ENCODE data around the gene CCDC97. TPM values are rescaled to one million over a fixed set of nuclear protein-coding genes. Genes with fewer than 3 reads are reported as not detected.
"Not testable (repeated sequence)": the region's sequence is repeated elsewhere in the genome, so short reads cannot be mapped to it uniquely, and the experiment has no call there.

The CCDC97 gene
- total RNA-seq, 1 donor from 2014 or later, result 36.7 TPM

- peaks cover 3% of the 10 kb centered on the region for H3K9me3 Mint-ChIP-seq (ENCODE audit: unreplicated experiment)
- H3K4me1 Mint-ChIP-seq (ENCODE audit: low read depth, unreplicated experiment), result peaks cover 5% of the 10 kb centered on the region
- H3K4me3 Mint-ChIP-seq (ENCODE audit: unreplicated experiment), result no peak overlapping the region
- peaks cover 8% of the 10 kb centered on the region for H3K27me3 Mint-ChIP-seq (ENCODE audit: unreplicated experiment)
- DNase-seq, result no peak
- TF ChIP-seq, protein P1, sequence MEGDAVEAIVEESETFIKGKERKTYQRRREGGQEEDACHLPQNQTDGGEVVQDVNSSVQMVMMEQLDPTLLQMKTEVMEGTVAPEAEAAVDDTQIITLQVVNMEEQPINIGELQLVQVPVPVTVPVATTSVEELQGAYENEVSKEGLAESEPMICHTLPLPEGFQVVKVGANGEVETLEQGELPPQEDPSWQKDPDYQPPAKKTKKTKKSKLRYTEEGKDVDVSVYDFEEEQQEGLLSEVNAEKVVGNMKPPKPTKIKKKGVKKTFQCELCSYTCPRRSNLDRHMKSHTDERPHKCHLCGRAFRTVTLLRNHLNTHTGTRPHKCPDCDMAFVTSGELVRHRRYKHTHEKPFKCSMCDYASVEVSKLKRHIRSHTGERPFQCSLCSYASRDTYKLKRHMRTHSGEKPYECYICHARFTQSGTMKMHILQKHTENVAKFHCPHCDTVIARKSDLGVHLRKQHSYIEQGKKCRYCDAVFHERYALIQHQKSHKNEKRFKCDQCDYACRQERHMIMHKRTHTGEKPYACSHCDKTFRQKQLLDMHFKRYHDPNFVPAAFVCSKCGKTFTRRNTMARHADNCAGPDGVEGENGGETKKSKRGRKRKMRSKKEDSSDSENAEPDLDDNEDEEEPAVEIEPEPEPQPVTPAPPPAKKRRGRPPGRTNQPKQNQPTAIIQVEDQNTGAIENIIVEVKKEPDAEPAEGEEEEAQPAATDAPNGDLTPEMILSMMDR (IDR thresholded peaks at IDR 0.05; ENCODE audit: partially characterized antibody, unreplicated experiment), result no peak
- no peaks in the 10 kb centered on the region for H3K36me3 Mint-ChIP-seq (ENCODE audit: unreplicated experiment)
- no peak overlapping the region for H3K27ac Mint-ChIP-seq (ENCODE audit: unreplicated experiment)
Measured at GRCh38 chr19:41334793-41335192, 24.8 kb downstream of the CCDC97 start.

- H3K27ac Mint-ChIP-seq (ENCODE audit: unreplicated experiment), result no peak overlapping the region
Measured at GRCh38 chr19:41335467-41335866, 25.5 kb downstream of the CCDC97 start.

DNA sequence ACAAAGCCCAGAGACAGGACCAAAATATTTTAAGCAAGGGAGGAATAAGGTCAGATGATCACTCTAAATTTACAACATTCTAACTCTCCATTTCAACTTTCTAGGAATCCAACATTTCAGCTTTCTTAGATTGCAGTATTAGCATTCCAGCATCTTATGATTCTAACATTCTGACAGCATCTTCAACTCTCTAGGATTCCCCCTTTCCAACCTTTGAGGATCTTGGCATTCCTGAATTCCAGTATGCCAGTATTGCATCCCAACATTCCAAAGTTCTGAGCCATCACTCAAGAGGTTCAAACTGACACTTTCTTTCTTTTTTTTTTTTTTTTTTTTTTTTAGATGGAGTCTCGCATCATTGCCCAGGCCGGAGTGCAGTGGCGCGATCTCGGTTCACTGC is 30.0 kb downstream of the CCDC97 start:
- H3K4me3 Mint-ChIP-seq (ENCODE audit: unreplicated experiment), result no peak overlapping the region
- DNase-seq, result no peak

More at GRCh38 chr19:41335467-41335866, 25.5 kb downstream of the CCDC97 start:
- Mint-ChIP-seq H3K36me3 (ENCODE audit: unreplicated experiment) (no peaks in the 10 kb centered on the region), H3K4me3 (ENCODE audit: unreplicated experiment) (no peak overlapping the region), H3K4me1 (ENCODE audit: low read depth, unreplicated experiment) (peaks cover 4% of the 10 kb centered on the region), H3K9me3 (ENCODE audit: unreplicated experiment) (peaks cover 3% of the 10 kb centered on the region), H3K27me3 (ENCODE audit: unreplicated experiment) (peaks cover 6% of the 10 kb centered on the region)
- TF ChIP-seq, protein P1 (IDR thresholded peaks at IDR 0.05; ENCODE audit: partially characterized antibody, unreplicated experiment), result no peak
- no peak for DNase-seq

GRCh38 chr19:41341669-41342490 is 31.9 kb downstream of the CCDC97 start:
- H3K4me1 Mint-ChIP-seq (ENCODE audit: low read depth, unreplicated experiment), result no peaks in the 10 kb centered on the region
- TF ChIP-seq, protein P1 (IDR thresholded peaks at IDR 0.05; ENCODE audit: partially characterized antibody, unreplicated experiment), result no peak
- DNase-seq, result no peak
- no peak overlapping the region for H3K27ac Mint-ChIP-seq (ENCODE audit: unreplicated experiment)
- H3K9me3 Mint-ChIP-seq (ENCODE audit: unreplicated experiment), result no peaks in the 10 kb centered on the region
- H3K4me3 Mint-ChIP-seq (ENCODE audit: unreplicated experiment), result no peak overlapping the region
- peaks cover 8% of the 10 kb centered on the region for H3K27me3 Mint-ChIP-seq (ENCODE audit: unreplicated experiment)
- H3K36me3 Mint-ChIP-seq (ENCODE audit: unreplicated experiment), result no peaks in the 10 kb centered on the region

More for the DNA sequence above, 30.0 kb downstream of the CCDC97 start:
- H3K27me3 Mint-ChIP-seq (ENCODE audit: unreplicated experiment), result peaks cover 8% of the 10 kb centered on the region
- no peaks in the 10 kb centered on the region for H3K4me1 Mint-ChIP-seq (ENCODE audit: low read depth, unreplicated experiment)
- H3K36me3 Mint-ChIP-seq (ENCODE audit: unreplicated experiment), result no peaks in the 10 kb centered on the region
- no peak overlapping the region for H3K27ac Mint-ChIP-seq (ENCODE audit: unreplicated experiment)
- TF ChIP-seq, protein P1 (IDR thresholded peaks at IDR 0.05; ENCODE audit: partially characterized antibody, unreplicated experiment), result no peak
- H3K9me3 Mint-ChIP-seq (ENCODE audit: unreplicated experiment), result no peaks in the 10 kb centered on the region

DNA sequence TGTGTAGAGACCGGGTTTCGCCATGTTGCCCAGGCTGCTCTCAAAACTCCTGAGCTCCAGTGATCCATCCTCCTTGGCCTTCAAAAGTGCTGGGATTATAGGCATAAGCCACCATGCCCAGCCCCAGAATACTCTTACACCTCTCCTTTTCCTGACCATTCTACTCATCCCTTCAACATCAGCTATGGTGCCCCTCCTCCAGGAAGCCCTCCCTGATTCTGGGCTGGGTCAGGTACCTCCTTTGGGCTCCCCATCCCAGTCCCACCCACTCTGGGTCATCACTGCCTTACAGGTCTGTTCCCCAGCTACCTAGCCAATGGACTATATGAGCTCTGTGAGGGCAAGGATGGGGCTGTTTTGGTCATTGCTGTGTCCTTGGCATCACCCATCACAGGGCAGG is 34.2 kb downstream of the CCDC97 start:
- no peaks in the 10 kb centered on the region for H3K9me3 Mint-ChIP-seq (ENCODE audit: unreplicated experiment)
- H3K4me3 Mint-ChIP-seq (ENCODE audit: unreplicated experiment), result no peak overlapping the region
- TF ChIP-seq, protein P1 (IDR thresholded peaks at IDR 0.05; ENCODE audit: partially characterized antibody, unreplicated experiment), result no peak
- DNase-seq, result no peak
- H3K4me1 Mint-ChIP-seq (ENCODE audit: low read depth, unreplicated experiment), result no peaks in the 10 kb centered on the region
- no peak overlapping the region for H3K27ac Mint-ChIP-seq (ENCODE audit: unreplicated experiment)
- H3K27me3 Mint-ChIP-seq (ENCODE audit: unreplicated experiment), result peaks cover 6% of the 10 kb centered on the region
- no peaks in the 10 kb centered on the region for H3K36me3 Mint-ChIP-seq (ENCODE audit: unreplicated experiment)

DNA sequence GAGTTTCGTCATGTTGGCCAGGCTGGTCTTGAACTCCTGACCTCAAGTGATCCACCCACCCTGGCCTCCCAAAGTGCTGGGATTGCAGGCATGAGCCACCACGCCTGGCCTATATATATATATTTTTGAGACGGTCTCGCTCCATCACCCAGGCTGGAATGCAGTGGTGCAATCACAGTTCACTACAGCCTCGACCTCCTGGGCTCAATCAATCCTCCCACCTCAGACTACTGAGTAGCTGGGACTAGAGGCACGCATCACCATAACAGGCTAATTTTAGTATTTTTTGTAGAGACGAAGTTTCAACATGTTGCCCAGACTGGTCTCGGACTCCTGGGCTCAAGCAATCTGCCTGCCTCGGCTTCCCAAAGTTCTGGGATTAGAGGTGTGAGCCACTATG is 36.9 kb downstream of the CCDC97 start:
- H3K36me3 Mint-ChIP-seq (ENCODE audit: unreplicated experiment); H3K4me1 Mint-ChIP-seq (ENCODE audit: low read depth, unreplicated experiment): not testable (repeated sequence)

More for the DNA sequence above, 36.9 kb downstream of the CCDC97 start:
- H3K9me3 Mint-ChIP-seq (ENCODE audit: unreplicated experiment); DNase-seq; H3K27ac Mint-ChIP-seq (ENCODE audit: unreplicated experiment); H3K4me3 Mint-ChIP-seq (ENCODE audit: unreplicated experiment): not testable (repeated sequence)
- peaks cover 12% of the 10 kb centered on the region for H3K27me3 Mint-ChIP-seq (ENCODE audit: unreplicated experiment)
